GM10847 (cell line): ENCODE data around the gene RIPK3.
A peak's percentile ranks its signal among the peaks of the same experiment; 100 is the strongest.

Source experiments
- POLR2A ChIP-seq: IDR thresholded peaks from 2 replicates; pipeline ENCODE4 v1.6.1; 2011; ENCODE audit not compliant: insufficient read length; ENCODE audit errors: extremely low read depth

RIPK3 gene

GRCh38 chr14:24376448-24377070 is 36.8 kb upstream of the RIPK3 start:
- no peak for TF ChIP-seq POLR2A

- no peak for TF ChIP-seq POLR2A
These were observed 33.1 kb upstream of the RIPK3 start for GRCh38 chr14:24372701-24373416.

- TF ChIP-seq POLR2A: no peak
These were observed 31.0 kb upstream of the RIPK3 start for GRCh38 chr14:24370748-24371147.

GRCh38 chr14:24369907-24370687 is 30.3 kb upstream of the RIPK3 start:
- TF ChIP-seq POLR2A: no peak

- no peak for TF ChIP-seq POLR2A
These were observed 29.7 kb upstream of the RIPK3 start for GRCh38 chr14:24369463-24369862.

GRCh38 chr14:24368562-24369252 is 28.9 kb upstream of the RIPK3 start:
- TF ChIP-seq POLR2A: no peak

- TF ChIP-seq POLR2A: no peak
These were observed 28.4 kb upstream of the RIPK3 start for GRCh38 chr14:24368212-24368561.

- no peak for TF ChIP-seq POLR2A
These were observed 27.9 kb upstream of the RIPK3 start, which contains the start of gene NFATC4 for GRCh38 chr14:24367514-24368211. NFATC4 (plus strand) TSS chr14:24368184; CDS start chr14:24368341, 157 bp downstream.

GRCh38 chr14:24366721-24367513 is 27.1 kb upstream of the RIPK3 start:
- peak; percentile 41 for TF ChIP-seq POLR2A

GRCh38 chr14:24366413-24366720 is 26.6 kb upstream of the RIPK3 start:
- no peak for TF ChIP-seq POLR2A

GRCh38 chr14:24365600-24366412 is 26.0 kb upstream of the RIPK3 start:
- TF ChIP-seq POLR2A: no peak

- no peak for TF ChIP-seq POLR2A
These were observed 25.1 kb upstream of the RIPK3 start for GRCh38 chr14:24364841-24365240.

- no peak for TF ChIP-seq POLR2A
These were observed 23.6 kb upstream of the RIPK3 start for GRCh38 chr14:24363401-24363800.

- TF ChIP-seq POLR2A: no peak
These were observed 22.6 kb upstream of the RIPK3 start for GRCh38 chr14:24362241-24362960.
